Skeletal muscle tissue (tissue), 4 donors: ENCODE measurements around the gene RAB41. TPM values are rescaled to one million over a fixed set of nuclear protein-coding genes. Genes with fewer than 3 reads are reported as not detected.
"Not testable (repeated sequence)": the region's sequence is repeated elsewhere in the genome, so short reads cannot be mapped to it uniquely, and the experiment has no call there.

Source experiments
- H3K27ac ChIP-seq: one replicate; pipeline ENCODE4 v1.7.0; 2013; ENCODE audit warnings: mild to moderate bottlenecking, low read depth, low read length, inconsistent platforms
- H3K27me3 ChIP-seq, 3 donors: one replicate each; pipeline ENCODE4 v1.7.0; 2013; ENCODE audit warnings: low read length in 3 of 3; ENCODE audit not compliant: control insufficient read depth in 3 of 3, insufficient read depth in 3 of 3
- H3K36me3 ChIP-seq, 3 donors: one replicate each; pipeline ENCODE4 v1.7.0; 2013; ENCODE audit warnings: low read length in 3 of 3; ENCODE audit not compliant: control insufficient read depth in 3 of 3, insufficient read depth in 3 of 3
- H3K4me1 ChIP-seq, 3 donors: one replicate each; pipeline ENCODE4 v1.7.0; 2013; ENCODE audit warnings: low read length in 3 of 3, mild to moderate bottlenecking in 3 of 3; ENCODE audit not compliant: control insufficient read depth in 3 of 3, insufficient read depth in 3 of 3
- H3K4me3 ChIP-seq, 3 donors: one replicate each; pipeline ENCODE4 v1.7.0; 2013; ENCODE audit warnings: low read length in 3 of 3
- H3K9ac ChIP-seq, 3 donors: one replicate each; pipeline ENCODE4 v1.7.0; 2013; ENCODE audit warnings: low read length in 3 of 3, mild to moderate bottlenecking in 3 of 3, moderate library complexity in 2 of 3, low read depth in 1 of 3
- H3K9me3 ChIP-seq, 3 donors: one replicate each; pipeline ENCODE4 v1.7.0; 2013; ENCODE audit warnings: low read length in 3 of 3; ENCODE audit not compliant: control insufficient read depth in 3 of 3
- total RNA-seq: library from RNA; depleted of rRNA; stranded (reverse); fragments of >200 nt; gene quantifications from one replicate; pipeline ENCODE4 v1.2.3, GENCODE V29; 2014
- donor health status: Osteomylitis.

RAB41 gene
- total RNA-seq, 1 donor from 2014 or later: not detected

- no peaks in the 10 kb centered on the region for H3K4me1 ChIP-seq
- no peaks in the 10 kb centered on the region for H3K9me3 ChIP-seq
- no peak overlapping the region for H3K27ac ChIP-seq
- H3K36me3 ChIP-seq: no peaks in the 10 kb centered on the region
- no peak overlapping the region for H3K9ac ChIP-seq
- no peak overlapping the region for H3K4me3 ChIP-seq
- H3K27me3 ChIP-seq: no peaks in the 10 kb centered on the region
Measured at GRCh38 chrX:70254909-70255308, 27.1 kb upstream of the RAB41 start.

- Histone ChIP-seq H3K27me3 (no peaks in the 10 kb centered on the region), H3K9me3 (no peaks in the 10 kb centered on the region), H3K4me3 (no peak overlapping the region), H3K27ac (no peak overlapping the region), H3K4me1 (no peaks in the 10 kb centered on the region), H3K36me3 (no peaks in the 10 kb centered on the region), H3K9ac (no peak overlapping the region)
Measured at GRCh38 chrX:70255452-70255851, 26.5 kb upstream of the RAB41 start.

GRCh38 chrX:70257423-70258288 is 24.3 kb upstream of the RAB41 start:
- Histone ChIP-seq H3K27ac (no peak overlapping the region), H3K4me1 (no peaks in the 10 kb centered on the region), H3K9me3 (no peaks in the 10 kb centered on the region), H3K9ac (no peak overlapping the region), H3K27me3 (no peaks in the 10 kb centered on the region), H3K36me3 (no peaks in the 10 kb centered on the region), H3K4me3 (no peak overlapping the region)

DNA sequence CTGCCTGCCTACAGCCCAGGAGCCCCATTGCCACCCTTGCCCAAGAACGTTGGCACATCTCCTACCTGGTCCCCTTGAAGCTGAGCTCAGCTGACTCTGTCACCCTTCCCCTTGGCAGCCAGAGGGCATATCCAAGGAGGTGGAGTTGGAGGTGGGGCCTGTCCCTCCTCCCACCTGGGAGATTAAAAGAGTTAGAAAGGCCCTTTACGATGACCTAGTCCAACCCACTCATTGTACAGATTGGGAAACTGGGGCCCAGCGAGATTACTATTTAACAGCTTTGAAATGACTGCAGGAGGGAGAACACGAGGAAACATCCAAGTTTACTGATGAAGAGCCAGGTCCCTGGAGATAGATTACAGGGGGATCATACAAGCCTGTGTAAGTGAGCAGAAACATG is 21.9 kb upstream of the RAB41 start, which contains the start of gene P2RY4:
Gene P2RY4, minus strand, starts transcription at position 101 of the 400 bp plus-strand sequence. CDS start 580 bp downstream, outside the sequence.
- H3K27ac ChIP-seq: no peak within 1 kb of the TSS
- H3K27me3 ChIP-seq: no peaks in the 10 kb centered on the region
- H3K9ac ChIP-seq: no peak within 1 kb of the TSS
- H3K4me3 ChIP-seq: no peak within 1 kb of the TSS
- no peaks in the 10 kb centered on the region for H3K4me1 ChIP-seq
- no peaks in the 10 kb centered on the region for H3K9me3 ChIP-seq
- no peaks in the 10 kb centered on the region for H3K36me3 ChIP-seq

DNA sequence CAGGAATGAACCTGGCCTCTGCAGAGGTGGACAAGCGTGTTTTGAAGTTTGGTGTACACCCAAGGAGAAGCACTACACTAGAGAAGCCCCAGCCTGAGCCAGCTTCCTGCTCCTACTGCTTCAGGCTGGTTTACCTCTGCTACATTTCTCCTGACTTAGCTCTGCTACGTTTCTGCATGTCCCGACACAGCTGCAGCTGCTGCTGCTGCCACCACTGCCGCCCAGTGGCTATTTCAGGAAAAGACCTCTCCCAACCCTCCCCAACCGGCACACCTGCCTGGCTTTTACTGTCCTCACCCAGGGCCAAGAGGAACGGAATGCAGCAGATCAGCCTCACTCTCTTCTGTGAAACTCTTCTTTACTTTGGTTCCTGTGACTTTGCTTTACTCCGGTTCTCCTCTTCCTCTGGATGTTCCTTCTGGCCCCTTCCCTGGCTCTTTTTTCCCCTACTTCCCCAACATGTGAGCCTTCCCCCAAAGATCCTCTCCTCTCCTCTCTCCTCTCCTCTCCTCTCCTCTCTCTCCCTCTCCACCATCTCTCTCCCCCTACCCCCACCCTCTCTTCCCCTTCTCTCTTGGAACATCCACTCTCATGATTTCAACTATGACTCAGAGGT is 18.9 kb upstream of the RAB41 start:
- Histone ChIP-seq H3K9me3 (no peaks in the 10 kb centered on the region), H3K4me1 (no peaks in the 10 kb centered on the region), H3K27ac (no peak overlapping the region), H3K36me3 (no peaks in the 10 kb centered on the region), H3K9ac (no peak overlapping the region), H3K4me3 (no peak overlapping the region), H3K27me3 (no peaks in the 10 kb centered on the region)

GRCh38 chrX:70264784-70265183 is 17.2 kb upstream of the RAB41 start:
- Histone ChIP-seq H3K4me3 (no peak overlapping the region), H3K27me3 (no peaks in the 10 kb centered on the region), H3K4me1 (no peaks in the 10 kb centered on the region), H3K9me3 (no peaks in the 10 kb centered on the region), H3K36me3 (no peaks in the 10 kb centered on the region), H3K9ac (no peak overlapping the region), H3K27ac (no peak overlapping the region)

DNA sequence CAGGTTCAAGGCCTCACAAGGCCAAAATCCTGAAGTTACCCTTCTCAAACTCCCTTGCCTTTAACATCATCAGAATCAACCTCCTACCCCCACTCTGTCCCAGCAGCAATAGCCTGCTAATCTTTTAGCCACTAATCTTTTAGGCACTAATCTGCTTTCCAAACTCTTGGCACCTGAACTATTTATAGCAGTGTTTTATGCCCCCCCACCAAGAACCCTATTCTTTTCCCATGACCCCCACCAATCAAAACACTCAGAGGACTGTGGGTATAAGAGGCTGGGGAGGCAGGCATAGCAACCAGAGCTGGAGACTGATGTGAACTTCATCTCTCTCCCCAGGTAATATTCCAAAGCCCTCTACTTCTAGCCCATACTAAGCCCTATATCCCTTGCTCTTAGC is 13.9 kb upstream of the RAB41 start, which contains the start of gene ARR3:
Gene ARR3, plus strand, starts transcription at position 301 of the 400 bp plus-strand sequence. CDS start 1,052 bp downstream, outside the sequence.
- Histone ChIP-seq H3K4me1 (no peaks in the 10 kb centered on the region), H3K36me3 (no peaks in the 10 kb centered on the region), H3K27ac (no peak within 1 kb of the TSS), H3K27me3 (no peaks in the 10 kb centered on the region), H3K4me3 (no peak within 1 kb of the TSS), H3K9ac (no peak within 1 kb of the TSS), H3K9me3 (no peaks in the 10 kb centered on the region)

DNA sequence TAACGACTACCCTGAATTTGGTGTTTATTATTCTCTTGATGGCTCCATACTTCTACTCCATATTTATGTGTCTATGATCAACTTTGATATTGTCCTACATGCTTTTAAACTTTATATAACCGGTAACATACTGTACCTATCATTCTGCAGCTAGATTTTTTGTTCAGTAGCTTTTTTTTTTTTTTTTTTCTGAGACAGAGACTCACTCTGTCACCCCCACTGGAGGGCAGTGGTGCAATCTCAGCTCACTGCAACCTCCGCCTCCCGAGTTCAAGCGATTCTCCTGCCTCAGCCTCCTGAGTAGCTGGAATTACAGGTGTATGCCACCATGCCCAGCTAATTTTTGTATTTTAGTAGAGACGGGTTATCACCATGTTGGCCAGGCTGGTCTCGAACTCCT is 7.9 kb upstream of the RAB41 start:
- H3K9me3 ChIP-seq, H3K27me3 ChIP-seq, H3K27ac ChIP-seq, H3K9ac ChIP-seq, H3K4me3 ChIP-seq, H3K36me3 ChIP-seq, H3K4me1 ChIP-seq: not testable (repeated sequence)

DNA sequence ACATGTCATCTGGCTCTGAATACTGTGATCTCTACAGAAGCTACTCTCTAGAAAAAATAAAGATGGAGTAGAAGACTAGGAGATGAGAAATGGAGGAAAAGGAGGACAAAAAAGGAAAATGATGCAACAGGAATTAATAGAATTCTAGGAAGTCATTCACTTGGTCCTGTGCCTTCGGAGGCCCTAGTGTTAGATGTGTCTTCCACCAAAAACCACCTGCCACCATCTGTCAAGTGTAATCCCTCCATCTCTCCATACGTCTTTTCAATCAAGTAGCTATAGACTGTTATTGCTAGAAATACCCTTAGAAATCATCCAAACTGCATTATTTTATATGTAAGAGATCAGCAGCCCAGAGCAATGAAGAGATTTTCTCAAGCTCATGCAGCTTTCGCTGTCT is 2.9 kb upstream of the RAB41 start:
- Histone ChIP-seq H3K9ac (no peak overlapping the region), H3K4me3 (no peak overlapping the region), H3K27ac (no peak overlapping the region), H3K9me3 (no peaks in the 10 kb centered on the region), H3K36me3 (no peaks in the 10 kb centered on the region), H3K27me3 (no peaks in the 10 kb centered on the region), H3K4me1 (no peaks in the 10 kb centered on the region)

DNA sequence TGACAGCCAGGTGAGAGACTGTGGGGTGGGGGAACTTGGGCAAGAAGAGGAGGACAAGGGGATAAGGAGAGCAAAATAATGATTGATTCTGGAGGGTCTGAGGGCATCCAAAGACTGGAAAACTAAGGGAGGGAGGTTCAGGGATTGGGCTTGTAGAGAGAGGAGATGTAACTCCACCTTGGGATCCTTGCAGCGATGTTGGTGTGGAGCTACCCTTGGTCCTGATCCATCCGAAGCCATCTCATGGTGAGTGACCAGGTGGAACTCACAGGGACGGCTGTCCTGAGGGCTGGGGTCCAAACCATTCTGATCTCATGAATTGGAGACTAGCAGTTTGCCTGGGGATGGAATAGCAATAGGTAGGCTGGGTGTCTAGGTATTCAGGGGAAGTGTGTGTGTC is 1.4 kb upstream of the RAB41 start:
- H3K4me1 ChIP-seq: no peaks in the 10 kb centered on the region
- no peak overlapping the region for H3K4me3 ChIP-seq
- no peak overlapping the region for H3K9ac ChIP-seq
- H3K36me3 ChIP-seq: peaks cover 0 to under 1% (median 0%) of the 10 kb centered on the region in 3 donors
- H3K27me3 ChIP-seq: no peaks in the 10 kb centered on the region
- H3K9me3 ChIP-seq: no peaks in the 10 kb centered on the region
- H3K27ac ChIP-seq: no peak overlapping the region
